GM21529 (cell line): ENCODE data around the gene TARS1.

ENCODE experiments used
- ATAC-seq: cut with Tn5 transposase; IDR thresholded peaks from one replicate; pipeline ENCODE4 v1.9.1; 2021; ENCODE audit not compliant: unreplicated experiment

TARS1 gene

GRCh38 chr5:33438996-33439395, 1.8 kb upstream of the TARS1 start:
- no peak for ATAC-seq

GRCh38 chr5:33439905-33440481, 772 bp upstream of the TARS1 start:
- ATAC-seq, result no peak

- peak; percentile 22 for ATAC-seq
Measured at GRCh38 chr5:33441241-33442177, 744 bp downstream of the TARS1 start.

GRCh38 chr5:33444542-33444941, 3.8 kb downstream of the TARS1 start:
- ATAC-seq, result no peak

GRCh38 chr5:33445798-33446197, 5.0 kb downstream of the TARS1 start:
- ATAC-seq, result no peak

- ATAC-seq, result no peak
Measured at GRCh38 chr5:33448118-33448517, 7.4 kb downstream of the TARS1 start.

GRCh38 chr5:33457126-33457525, 16.4 kb downstream of the TARS1 start:
- no peak for ATAC-seq

- ATAC-seq, result no peak
Measured at GRCh38 chr5:33457817-33458216, 17.1 kb downstream of the TARS1 start.

GRCh38 chr5:33460210-33460609, 19.4 kb downstream of the TARS1 start:
- no peak for ATAC-seq

GRCh38 chr5:33462456-33462855, 21.7 kb downstream of the TARS1 start:
- ATAC-seq, result no peak

- ATAC-seq, result no peak
Measured at GRCh38 chr5:33465120-33465519, 24.4 kb downstream of the TARS1 start.

- no peak for ATAC-seq
Measured at GRCh38 chr5:33468775-33469435, 28.1 kb downstream of the TARS1 start.

- no peak for ATAC-seq
Measured at GRCh38 chr5:33470544-33470943, 29.8 kb downstream of the TARS1 start.

- ATAC-seq, result no peak
Measured at GRCh38 chr5:33472805-33473409, 32.1 kb downstream of the TARS1 start.

- no peak for ATAC-seq
Measured at GRCh38 chr5:33474004-33474403, 33.2 kb downstream of the TARS1 start.

- ATAC-seq, result no peak
Measured at GRCh38 chr5:33474931-33475499, 34.2 kb downstream of the TARS1 start.

- ATAC-seq, result no peak
Measured at GRCh38 chr5:33475706-33476105, 34.9 kb downstream of the TARS1 start.

- ATAC-seq, result no peak
Measured at GRCh38 chr5:33476992-33477391, 36.2 kb downstream of the TARS1 start.

GRCh38 chr5:33477816-33478215, 37.1 kb downstream of the TARS1 start:
- no peak for ATAC-seq

GRCh38 chr5:33479311-33479710, 38.5 kb downstream of the TARS1 start:
- no peak for ATAC-seq

- ATAC-seq, result no peak
Measured at GRCh38 chr5:33480876-33481275, 40.1 kb downstream of the TARS1 start.
